H1 (cell line): ENCODE results near the gene TXNL4B. TPM values are rescaled to one million over a fixed set of nuclear protein-coding genes. Genes with fewer than 3 reads are reported as not detected.

Experiments
- CTCF ChIA-PET: fragments of 300-600 bp; sonication (Branson Sonifier 250); formaldehyde crosslinking; loops from one replicate; lab custom pipeline; 2021; ENCODE audit not compliant: partially characterized antibody; lab: Charles Lee
- POLR2A ChIA-PET: fragments of 300-600 bp; sonication (Branson Sonifier 250); formaldehyde crosslinking; loops from one replicate; lab custom pipeline; 2021; ENCODE audit warnings: inconsistent platforms; ENCODE audit not compliant: partially characterized antibody; lab: Charles Lee
- DNase-seq, 2 experiments: peaks; one replicate each; pipeline versions ENCODE4 v3.0.0 to v3.0.0-alpha.2; 2010 to 2022; ENCODE audit warnings: low spot score in 2 of 2, low read depth in 1 of 2, mixed read lengths in 1 of 2
- FAIRE-seq: peaks from 2 replicates; lab custom pipeline; 2011; peaks lifted over from hg19 to GRCh38; lab: Jason Lieb, UNC
- H2AFZ ChIP-seq: 2 replicates; pipeline ENCODE4 v1.8.1; 2012; ENCODE audit warnings: low read length, inconsistent platforms
- H2AK5ac ChIP-seq: 2 replicates; pipeline ENCODE4 v1.6.1; 2013; ENCODE audit warnings: low read depth, low read length
- H2BK120ac ChIP-seq: replicated peaks from 2 replicates; pipeline ENCODE3; 2013; ENCODE audit warnings: low read depth, low read length, inconsistent platforms
- H2BK12ac ChIP-seq: 2 replicates; pipeline ENCODE4 v1.6.1; 2013; ENCODE audit warnings: low read depth, low read length
- H2BK15ac ChIP-seq: 2 replicates; pipeline ENCODE4 v1.6.1; 2013; ENCODE audit warnings: low read length
- H2BK20ac ChIP-seq: 2 replicates; pipeline ENCODE4 v1.6.1; 2013; ENCODE audit warnings: low read length
- H2BK5ac ChIP-seq: 2 replicates; pipeline ENCODE4 v1.6.1; 2013; ENCODE audit warnings: low read depth, low read length
- H3K14ac ChIP-seq: 2 replicates; pipeline ENCODE4 v1.6.1; 2013; ENCODE audit warnings: inconsistent platforms; ENCODE audit not compliant: insufficient read length
- H3K18ac ChIP-seq: 2 replicates; pipeline ENCODE4 v1.6.1; 2013; ENCODE audit warnings: low read length; ENCODE audit errors: extremely low read depth
- H3K23ac ChIP-seq: 2 replicates; pipeline ENCODE4 v1.6.1; 2013; ENCODE audit warnings: inconsistent platforms; ENCODE audit not compliant: insufficient read length
- H3K23me2 ChIP-seq: 2 replicates; pipeline ENCODE4 v1.6.1; 2013; ENCODE audit warnings: low read depth, low read length
- H3K27ac ChIP-seq: 2 replicates; pipeline ENCODE4 v1.6.1; 2011; ENCODE audit warnings: low read depth, low read length, inconsistent platforms
- H3K27me3 ChIP-seq, 4 experiments: replicated peaks in 1 of 4; 1 replicate in 1 of 4; 2 replicates in 3 of 4; pipeline versions ENCODE4 v1.6.1 to v1.8.1; 2011 to 2013; ENCODE audit warnings: low read length in 3 of 4, mild to moderate bottlenecking in 3 of 4, inconsistent platforms in 2 of 4, mixed read lengths in 2 of 4, moderate library complexity in 1 of 4; ENCODE audit not compliant: control insufficient read depth in 3 of 4, insufficient read depth in 3 of 4; ENCODE audit errors: extremely low read depth in 1 of 4
- H3K36me3 ChIP-seq, 4 experiments: 2 replicates each; pipeline versions ENCODE4 v1.6.1 to v1.8.1; 2011 to 2013; ENCODE audit warnings: mild to moderate bottlenecking in 4 of 4, low read length in 3 of 4, moderate library complexity in 2 of 4, control low read depth in 1 of 4, inconsistent platforms in 1 of 4; ENCODE audit not compliant: insufficient read depth in 4 of 4, control insufficient read depth in 2 of 4
- H3K4ac ChIP-seq: replicated peaks from 2 replicates; pipeline ENCODE3; 2013; ENCODE audit warnings: low read length, low read depth, mixed read lengths, inconsistent platforms; ENCODE audit not compliant: insufficient read length
- H3K4me1 ChIP-seq, 4 experiments: replicated peaks in 1 of 4; 1 replicate in 1 of 4; 2 replicates in 3 of 4; pipeline versions ENCODE4 v1.6.1 to v1.8.1; 2011 to 2013; ENCODE audit warnings: low read length in 3 of 4, inconsistent platforms in 2 of 4, mixed read lengths in 1 of 4; ENCODE audit not compliant: insufficient read depth in 4 of 4, control insufficient read depth in 3 of 4
- H3K4me2 ChIP-seq, 2 experiments: 2 replicates each; pipeline versions ENCODE4 v1.6.1 to v1.8.1; 2011 to 2013; ENCODE audit warnings: low read depth in 2 of 2, low read length in 2 of 2, control low read depth in 1 of 2, inconsistent platforms in 1 of 2, mild to moderate bottlenecking in 1 of 2; ENCODE audit not compliant: insufficient read depth in 1 of 2
- H3K4me3 ChIP-seq, 4 experiments: fragments of 200-600, 300-600 bp in 1 of 4; sonication (generic), shearing (Covaris generic), sonication (Bioruptor Twin) in 1 of 4; 2 replicates each; pipeline versions ENCODE4 v1.5.1 to v1.8.1; 2011 to 2016; ENCODE audit warnings: low read length in 4 of 4, low read depth in 3 of 4, control low read depth in 2 of 4, inconsistent platforms in 2 of 4, mild to moderate bottlenecking in 2 of 4, mixed read lengths in 1 of 4, moderate library complexity in 1 of 4; ENCODE audit not compliant: insufficient read depth in 2 of 4; ENCODE audit errors: extremely low read depth in 1 of 4
- H3K56ac ChIP-seq: replicated peaks from 2 replicates; pipeline ENCODE3; 2013; ENCODE audit warnings: low read depth, mild to moderate bottlenecking, mixed read lengths, low read length, inconsistent platforms; ENCODE audit not compliant: insufficient read length
- H3K79me1 ChIP-seq: 2 replicates; pipeline ENCODE4 v1.6.1; 2013; ENCODE audit warnings: low read depth, low read length, control low read depth
- H3K79me2 ChIP-seq, 2 experiments: 2 replicates each; pipeline versions ENCODE4 v1.6.1 to v1.8.1; 2012 to 2013; ENCODE audit warnings: low read length in 2 of 2, mild to moderate bottlenecking in 2 of 2, inconsistent platforms in 1 of 2; ENCODE audit not compliant: insufficient read depth in 2 of 2, control insufficient read depth in 1 of 2
- H3K9ac ChIP-seq, 4 experiments: replicated peaks in 1 of 4; 1 replicate in 1 of 4; 2 replicates in 3 of 4; pipeline versions ENCODE4 v1.6.1 to v1.8.1; 2011 to 2013; ENCODE audit warnings: low read depth in 3 of 4, low read length in 3 of 4, control low read depth in 2 of 4, mild to moderate bottlenecking in 2 of 4, moderate library complexity in 2 of 4, inconsistent platforms in 1 of 4; ENCODE audit errors: extremely low read depth in 1 of 4
- H3K9me3 ChIP-seq, 2 experiments: 2 replicates each; pipeline versions ENCODE4 v1.6.1 to v1.8.1; 2012 to 2013; ENCODE audit warnings: mild to moderate bottlenecking in 2 of 2, moderate library complexity in 2 of 2, control low read depth in 1 of 2, inconsistent platforms in 1 of 2, low read depth in 1 of 2, low read length in 1 of 2, mixed read lengths in 1 of 2; ENCODE audit not compliant: insufficient read depth in 2 of 2
- H4K20me1 ChIP-seq, 2 experiments: replicated peaks in 1 of 2; 2 replicates each; pipeline versions ENCODE3 to v1.8.1; 2011 to 2013; ENCODE audit warnings: inconsistent platforms in 2 of 2, low read length in 2 of 2, mild to moderate bottlenecking in 1 of 2; ENCODE audit not compliant: insufficient read depth in 2 of 2, control insufficient read depth in 1 of 2
- H4K5ac ChIP-seq: 2 replicates; pipeline ENCODE4 v1.6.1; 2013; ENCODE audit warnings: low read length, low read depth, mixed read lengths, inconsistent platforms; ENCODE audit not compliant: insufficient read length
- H4K8ac ChIP-seq: 2 replicates; pipeline ENCODE4 v1.8.0; 2013; ENCODE audit warnings: mild to moderate bottlenecking, moderate library complexity, low read length, inconsistent platforms; ENCODE audit not compliant: insufficient read depth; ENCODE audit errors: extremely low read depth
- H4K91ac ChIP-seq: replicated peaks from 2 replicates; pipeline ENCODE3; 2013; ENCODE audit warnings: low read length, mixed read lengths, inconsistent platforms; ENCODE audit not compliant: insufficient read length
- CHD1 ChIP-seq: IDR thresholded peaks from 2 replicates; pipeline ENCODE4 v1.6.1; 2012; ENCODE audit warnings: low read depth, low read length, improper control_type of control experiment
- CREB1 ChIP-seq: IDR thresholded peaks from 2 replicates; pipeline ENCODE4 v1.6.1; 2012; ENCODE audit warnings: inconsistent platforms
- HDAC2 ChIP-seq, 2 experiments: fragments of 300-600 bp in 1 of 2; sonication (generic) in 1 of 2; IDR thresholded peaks; 2 replicates each; pipeline ENCODE4 v1.6.1; 2011 to 2012; ENCODE audit warnings: low read depth in 2 of 2, low read length in 2 of 2, mild to moderate bottlenecking in 2 of 2, moderate library complexity in 2 of 2, borderline replicate concordance in 1 of 2, inconsistent platforms in 1 of 2
- KDM5A ChIP-seq: fragments of 200-600 bp; IDR thresholded peaks from 2 replicates; pipeline ENCODE4 v1.7.1; 2012; ENCODE audit warnings: mild to moderate bottlenecking, low read length, inconsistent platforms, mixed read lengths
- PHF8 ChIP-seq: fragments of 200-600 bp; sonication (generic); conservative IDR thresholded peaks from 2 replicates; pipeline ENCODE4 v1.7.1; 2012; ENCODE audit warnings: low read depth, mild to moderate bottlenecking, inconsistent platforms, low read length, moderate library complexity
- RBBP5 ChIP-seq: IDR thresholded peaks from 2 replicates; pipeline ENCODE4 v1.7.1; 2012; ENCODE audit warnings: low read depth, mild to moderate bottlenecking, inconsistent platforms, low read length, moderate library complexity, borderline replicate concordance
- RXRA ChIP-seq: IDR thresholded peaks from 2 replicates; pipeline ENCODE4 v1.6.1; 2011; ENCODE audit warnings: low read depth, mild to moderate bottlenecking, low read length, moderate library complexity; ENCODE audit not compliant: insufficient read depth
- SIRT6 ChIP-seq: IDR thresholded peaks from one replicate; pipeline ENCODE4 v1.7.1; 2012; ENCODE audit warnings: low read length, inconsistent platforms
- SP4 ChIP-seq: IDR thresholded peaks from 2 replicates; pipeline ENCODE4 v1.6.1; 2012; ENCODE audit warnings: low read length, inconsistent platforms
- WGBS, 2 experiments: shearing (Covaris generic) in 1 of 2; methylation state at CpG; one replicate each; pipeline versions ENCODE4 v1.1.6 to v1.1.7; 2013 to 2015; ENCODE audit warnings: low lambda C conversion rate in 2 of 2, mixed read lengths in 2 of 2, inconsistent platforms in 1 of 2, low coverage in 1 of 2, missing lambda C conversion rate in 1 of 2; ENCODE audit not compliant: insufficient replicate concordance in 2 of 2, insufficient coverage in 1 of 2, insufficient read length in 1 of 2; ENCODE audit errors: extremely low coverage in 1 of 2, missing lambda C conversion rate in 1 of 2; 5-methylcytosine and 5-hydroxymethylcytosine counted together
- polyA plus RNA-seq, 7 experiments: library from polyadenylated mRNA; depleted of rRNA in 3 of 7; stranded (reverse) in 5 of 7; unstranded in 2 of 7; fragments of >200 nt in 5 of 7; fragments of 200-250 nt in 2 of 7; gene quantifications; 1 replicate in 5 of 7; 2 replicates in 1 of 7; 4 replicates in 1 of 7; pipeline versions ENCODE4 v1.2.1 to v1.2.3, GENCODE V29; 2011 to 2013; ENCODE audit warnings: missing spikeins in 2 of 7, mixed read lengths in 2 of 7
- total RNA-seq: library from RNA; stranded (reverse); fragmentation: NEBNext Ultra II Directional; extraction: Animal tissue kit (Norgen Biotek cat#: 25700); gene quantifications from 2 replicates; pipeline ENCODE4 v1.2.1, GENCODE V29; 2021
- TF ChIP-seq, protein P1 (sequence below): IDR thresholded peaks from 2 replicates; pipeline ENCODE4 v1.6.1; 2011; ENCODE audit warnings: low read depth, mild to moderate bottlenecking, low read length; ENCODE audit not compliant: insufficient read depth
- TF ChIP-seq, protein P2 (sequence below), 3 experiments: IDR thresholded peaks; 1 replicate in 2 of 3; 2 replicates in 1 of 3; pipeline versions ENCODE4 v1.5.1 to v1.6.1; 2011; ENCODE audit warnings: low read length in 3 of 3, mild to moderate bottlenecking in 3 of 3, inconsistent platforms in 2 of 3, low read depth in 1 of 3, moderate library complexity in 1 of 3; ENCODE audit not compliant: insufficient read depth in 1 of 3; ENCODE audit errors: control extremely low read depth in 1 of 3

Gene TXNL4B
- total and polyA plus RNA-seq, 2 of the 8 experiments (the other 6 are each of a cell fraction or from before 2014, with no cell fraction given): 6.7 to 10.6 TPM

DNA sequence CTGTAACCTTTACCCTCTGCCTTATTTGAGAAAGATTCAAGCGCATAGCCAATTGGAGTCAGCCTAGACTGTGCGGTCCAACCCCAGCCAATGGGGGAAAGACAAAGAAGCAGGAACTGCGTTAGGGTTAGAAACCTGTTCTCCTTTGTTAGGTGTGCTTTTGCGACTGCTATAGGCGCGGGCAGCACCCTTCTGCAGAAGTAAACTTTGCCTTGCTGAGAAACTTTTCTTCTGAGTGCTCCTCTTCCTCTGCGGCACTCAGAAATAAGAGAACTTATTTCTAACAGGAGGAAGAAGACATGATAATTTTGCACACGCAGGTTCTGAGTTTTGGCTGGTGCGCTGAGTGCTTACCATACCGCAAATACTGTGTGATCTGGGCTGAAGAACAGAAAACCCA lies 9.0 kb downstream of the TXNL4B start:
- Histone ChIP-seq H2AK5ac (no peak overlapping the region), H2BK15ac (no peak overlapping the region), H3K4me2 (no peak overlapping the region), H2BK20ac (no peak overlapping the region), H3K79me2 (no peaks in the 10 kb centered on the region), H3K23me2 (no peaks in the 10 kb centered on the region), H4K91ac (no peak overlapping the region), H3K79me1 (no peaks in the 10 kb centered on the region), H3K4ac (no peak overlapping the region), H2BK12ac (no peak overlapping the region), H3K4me3 (no peak overlapping the region), H3K56ac (no peak overlapping the region), H3K14ac (no peak overlapping the region), H4K5ac (no peak overlapping the region), H3K27ac (no peak overlapping the region), H4K8ac (no peak overlapping the region), H3K4me1 (no peaks in the 10 kb centered on the region), H3K27me3 (no peaks in the 10 kb centered on the region), H2BK120ac (no peak overlapping the region), H2BK5ac (no peak overlapping the region), H3K9ac (no peak overlapping the region), H3K9me3 (no peaks in the 10 kb centered on the region), H3K36me3 (peaks cover 0 to 26% (median 8%) of the 10 kb centered on the region in 4 experiments; a peak in 5 of 8 replicates), H3K18ac (no peak overlapping the region), H3K23ac (no peak overlapping the region), H2AFZ (no peak overlapping the region), H4K20me1 (no peaks in the 10 kb centered on the region)
- 93% methylated on average over 10 of the region's 10 CpGs; no CpG with 5 or more reads in 1 of the 2 experiments for WGBS, 2 experiments
- FAIRE-seq: no peak
- ChIA-PET CTCF (interaction anchor here (2.1 kb wide), 1 partner anchor 11 kb away, joined by 6 read pairs; no protein-coding TSS in a partner anchor), POLR2A (interaction anchor here (1.1 kb wide), 1 partner anchor 12 kb away, joined by 5 read pairs; no protein-coding TSS in a partner anchor)
- no peak for DNase-seq
- no peak for TF ChIP-seq SP4
- TF ChIP-seq PHF8: no peak
- no peak for TF ChIP-seq CHD1
- TF ChIP-seq, protein P1, sequence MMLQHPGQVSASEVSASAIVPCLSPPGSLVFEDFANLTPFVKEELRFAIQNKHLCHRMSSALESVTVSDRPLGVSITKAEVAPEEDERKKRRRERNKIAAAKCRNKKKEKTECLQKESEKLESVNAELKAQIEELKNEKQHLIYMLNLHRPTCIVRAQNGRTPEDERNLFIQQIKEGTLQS: no peak
- no peak for TF ChIP-seq RBBP5
- no peak for TF ChIP-seq KDM5A
- no peak for TF ChIP-seq HDAC2 (IDR thresholded peaks at IDR 0.05; ENCODE audit: borderline replicate concordance in 1 of 2, low read depth in 2 of 2, low read length in 2 of 2)
- TF ChIP-seq SIRT6: no peak
- no peak for TF ChIP-seq CREB1
- no peak for TF ChIP-seq RXRA
- TF ChIP-seq, protein P2, sequence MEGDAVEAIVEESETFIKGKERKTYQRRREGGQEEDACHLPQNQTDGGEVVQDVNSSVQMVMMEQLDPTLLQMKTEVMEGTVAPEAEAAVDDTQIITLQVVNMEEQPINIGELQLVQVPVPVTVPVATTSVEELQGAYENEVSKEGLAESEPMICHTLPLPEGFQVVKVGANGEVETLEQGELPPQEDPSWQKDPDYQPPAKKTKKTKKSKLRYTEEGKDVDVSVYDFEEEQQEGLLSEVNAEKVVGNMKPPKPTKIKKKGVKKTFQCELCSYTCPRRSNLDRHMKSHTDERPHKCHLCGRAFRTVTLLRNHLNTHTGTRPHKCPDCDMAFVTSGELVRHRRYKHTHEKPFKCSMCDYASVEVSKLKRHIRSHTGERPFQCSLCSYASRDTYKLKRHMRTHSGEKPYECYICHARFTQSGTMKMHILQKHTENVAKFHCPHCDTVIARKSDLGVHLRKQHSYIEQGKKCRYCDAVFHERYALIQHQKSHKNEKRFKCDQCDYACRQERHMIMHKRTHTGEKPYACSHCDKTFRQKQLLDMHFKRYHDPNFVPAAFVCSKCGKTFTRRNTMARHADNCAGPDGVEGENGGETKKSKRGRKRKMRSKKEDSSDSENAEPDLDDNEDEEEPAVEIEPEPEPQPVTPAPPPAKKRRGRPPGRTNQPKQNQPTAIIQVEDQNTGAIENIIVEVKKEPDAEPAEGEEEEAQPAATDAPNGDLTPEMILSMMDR (IDR thresholded peaks at IDR 0.05; ENCODE audit: control extremely low read depth in 1 of 3, insufficient read depth in 1 of 3, low read depth in 1 of 3, low read length in 3 of 3): no peak
